ENCODE data around the gene GABRB1.

GRCh38 chr4:47095884-47096283, 64.5 kb downstream of the GABRB1 start:
- TF ChIP-seq POLR2AphosphoS5 (IDR thresholded peaks at IDR 0.05; ENCODE audit: borderline replicate concordance, low read depth, low read length) (no peak), EZH2 (IDR thresholded peaks at IDR 0.05) (no peak)

All from SK-N-MC (cell line).